Measurements from ENCODE around the gene FSTL3. TPM values are rescaled to one million over a fixed set of nuclear protein-coding genes. Genes with fewer than 3 reads are reported as not detected.

FSTL3 gene
- polyA plus RNA-seq, 1 of the 3 experiments (the other 2 are of a cell fraction) = 64.4 TPM

GRCh38 chr19:646779-647565, 29.2 kb upstream of the FSTL3 start:
- no peaks in the 10 kb centered on the region for H3K9me3 ChIP-seq
- H3K27me3 ChIP-seq (ENCODE audit: insufficient read depth) = no peaks in the 10 kb centered on the region
- no peak overlapping the region for H2AFZ ChIP-seq (ENCODE audit: low read depth)
- no peak overlapping the region for H3K4me3 ChIP-seq (ENCODE audit: low read depth in 2 of 2, low read length in 1 of 2)
- no peaks in the 10 kb centered on the region for H3K9me2 ChIP-seq
- H4K20me1 ChIP-seq (ENCODE audit: insufficient read depth) = peaks cover 3% of the 10 kb centered on the region
- no peak overlapping the region for H3K9ac ChIP-seq
- H3F3A ChIP-seq (replicated peaks; ENCODE audit: insufficient read depth) = no peaks in the 10 kb centered on the region
- peaks cover 4% of the 10 kb centered on the region; the same call in 1 of the 2 replicates for H3K79me2 ChIP-seq (ENCODE audit: insufficient read depth)
- POLR2A ChIA-PET = interaction anchor here (0.9 kb wide), 1 partner anchor 16 kb away, joined by 3 read pairs; the partner anchor contains the start of gene RNF126
- CTCF ChIA-PET = no interaction called here
- H3K4me2 ChIP-seq = no peak overlapping the region
- peaks cover 0 to 52% of the 10 kb centered on the region in 2 experiments for H3K36me3 ChIP-seq (replicated peaks in 1 of 2; ENCODE audit: control insufficient read depth in 1 of 2, insufficient read depth in 2 of 2, low read length in 1 of 2)
- DNase-seq = no peak
- TF ChIP-seq TCF12 (IDR thresholded peaks at IDR 0.05) = no peak
- TF ChIP-seq FOXM1 (IDR thresholded peaks at IDR 0.05; ENCODE audit: low read depth) = no peak
- TF ChIP-seq, protein P1, sequence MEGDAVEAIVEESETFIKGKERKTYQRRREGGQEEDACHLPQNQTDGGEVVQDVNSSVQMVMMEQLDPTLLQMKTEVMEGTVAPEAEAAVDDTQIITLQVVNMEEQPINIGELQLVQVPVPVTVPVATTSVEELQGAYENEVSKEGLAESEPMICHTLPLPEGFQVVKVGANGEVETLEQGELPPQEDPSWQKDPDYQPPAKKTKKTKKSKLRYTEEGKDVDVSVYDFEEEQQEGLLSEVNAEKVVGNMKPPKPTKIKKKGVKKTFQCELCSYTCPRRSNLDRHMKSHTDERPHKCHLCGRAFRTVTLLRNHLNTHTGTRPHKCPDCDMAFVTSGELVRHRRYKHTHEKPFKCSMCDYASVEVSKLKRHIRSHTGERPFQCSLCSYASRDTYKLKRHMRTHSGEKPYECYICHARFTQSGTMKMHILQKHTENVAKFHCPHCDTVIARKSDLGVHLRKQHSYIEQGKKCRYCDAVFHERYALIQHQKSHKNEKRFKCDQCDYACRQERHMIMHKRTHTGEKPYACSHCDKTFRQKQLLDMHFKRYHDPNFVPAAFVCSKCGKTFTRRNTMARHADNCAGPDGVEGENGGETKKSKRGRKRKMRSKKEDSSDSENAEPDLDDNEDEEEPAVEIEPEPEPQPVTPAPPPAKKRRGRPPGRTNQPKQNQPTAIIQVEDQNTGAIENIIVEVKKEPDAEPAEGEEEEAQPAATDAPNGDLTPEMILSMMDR (IDR thresholded peaks at IDR 0.05) = no peak
- no peak for TF ChIP-seq SMC3 (IDR thresholded peaks at IDR 0.05; ENCODE audit: low read depth, low read length)
- TF ChIP-seq RAD21 (IDR thresholded peaks at IDR 0.05; ENCODE audit: low read length) = no peak
- no peak for TF ChIP-seq RCOR1 (IDR thresholded peaks at IDR 0.05; ENCODE audit: low read length)
- TF ChIP-seq FOSL2 (IDR thresholded peaks at IDR 0.05; ENCODE audit: borderline replicate concordance, low read depth) = no peak
- TF ChIP-seq TEAD4 (IDR thresholded peaks at IDR 0.05; ENCODE audit: borderline replicate concordance, insufficient read depth) = no peak
- TF ChIP-seq, protein P2, sequence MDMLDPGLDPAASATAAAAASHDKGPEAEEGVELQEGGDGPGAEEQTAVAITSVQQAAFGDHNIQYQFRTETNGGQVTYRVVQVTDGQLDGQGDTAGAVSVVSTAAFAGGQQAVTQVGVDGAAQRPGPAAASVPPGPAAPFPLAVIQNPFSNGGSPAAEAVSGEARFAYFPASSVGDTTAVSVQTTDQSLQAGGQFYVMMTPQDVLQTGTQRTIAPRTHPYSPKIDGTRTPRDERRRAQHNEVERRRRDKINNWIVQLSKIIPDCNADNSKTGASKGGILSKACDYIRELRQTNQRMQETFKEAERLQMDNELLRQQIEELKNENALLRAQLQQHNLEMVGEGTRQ (IDR thresholded peaks at IDR 0.05; ENCODE audit: borderline replicate concordance, low read depth, low read length) = no peak
- TF ChIP-seq GABPA (IDR thresholded peaks at IDR 0.05; ENCODE audit: low read depth) = no peak
- no peak for TF ChIP-seq REST (IDR thresholded peaks at IDR 0.05; ENCODE audit: low read depth, low read length)
- no peak for TF ChIP-seq YY1 (IDR thresholded peaks at IDR 0.05; ENCODE audit: low read depth)
- no peak for TF ChIP-seq JUND (IDR thresholded peaks at IDR 0.05)
- TF ChIP-seq TAF1 (IDR thresholded peaks at IDR 0.05; ENCODE audit: borderline replicate concordance, low read depth, low read length) = no peak
- no peak for TF ChIP-seq CHD2 (IDR thresholded peaks at IDR 0.05; ENCODE audit: low read length, partially characterized antibody)
- TF ChIP-seq MAX (IDR thresholded peaks at IDR 0.05; ENCODE audit: low read depth) = no peak
- 97% methylated on average over 23 of the region's 48 CpGs for WGBS (ENCODE audit: low lambda C conversion rate)
- H3K27ac ChIP-seq (ENCODE audit: low read depth in 2 of 2, low read length in 1 of 2) = no peak overlapping the region; a peak in 1 of 4 replicates
- no peaks in the 10 kb centered on the region for H3K4me1 ChIP-seq (ENCODE audit: control insufficient read depth in 1 of 2, insufficient read depth in 2 of 2, low read depth in 1 of 2, low read length in 1 of 2)
